Caco-2 (cell line): Measurements from ENCODE around the gene KTI12. TPM values are rescaled to one million over a fixed set of nuclear protein-coding genes. Genes with fewer than 3 reads are reported as not detected.

Experiments
- BruUV-seq: library from RNA; stranded (reverse); fragments of 400-500 nt; replicated peaks from 2 replicates; lab custom pipeline; 2021; lab: Mats Ljungman, UMichigan
- CTCF ChIA-PET: fragments of 300-600 bp; sonication (Branson Sonifier 250); formaldehyde crosslinking; loops from one replicate; lab custom pipeline; 2022; ENCODE audit warnings: antibody characterized with exemption; lab: Charles Lee
- POLR2A ChIA-PET: fragments of 300-600 bp; sonication (Branson Sonifier 250); formaldehyde crosslinking; loops from one replicate; lab custom pipeline; 2022; ENCODE audit warnings: antibody characterized with exemption; lab: Charles Lee
- DNase-seq, 2 experiments: peaks; one replicate each; pipeline versions ENCODE4 v3.0.0 to v3.0.0-alpha.2; 2020 to 2022
- H3K27me3 ChIP-seq: replicated peaks from 2 replicates; pipeline ENCODE4 v1.6.0; 2011; ENCODE audit warnings: low read length; ENCODE audit not compliant: control insufficient read depth, insufficient read depth
- H3K36me3 ChIP-seq: 2 replicates; pipeline ENCODE4 v1.5.1; 2011; ENCODE audit warnings: low read length; ENCODE audit not compliant: control insufficient read depth, insufficient read depth
- H3K4me1 ChIP-seq: fragments of 250-450 bp; sonication (Bioruptor Pico); 2 replicates; pipeline ENCODE4 v1.5.1; 2020; ENCODE audit warnings: mild to moderate bottlenecking
- H3K4me3 ChIP-seq: 2 replicates; pipeline ENCODE4 v1.5.1; 2011; ENCODE audit warnings: low read depth, mild to moderate bottlenecking, control low read depth, low read length
- H3K9me3 ChIP-seq: fragments of 250-450 bp; sonication (Bioruptor Pico); 2 replicates; pipeline ENCODE4 v1.5.1; 2020; ENCODE audit warnings: mild to moderate bottlenecking, moderate library complexity
- H3K27ac Mint-ChIP-seq: one replicate; pipeline ENCODE4 v1.8.0; 2022; ENCODE audit warnings: mixed read lengths; ENCODE audit not compliant: unreplicated experiment
- H3K27me3 Mint-ChIP-seq: one replicate; pipeline ENCODE4 v1.8.0; 2022; ENCODE audit warnings: mixed read lengths; ENCODE audit not compliant: insufficient read depth, unreplicated experiment
- H3K36me3 Mint-ChIP-seq: one replicate; pipeline ENCODE4 v1.8.0; 2022; ENCODE audit warnings: mild to moderate bottlenecking, mixed read lengths; ENCODE audit not compliant: insufficient read depth, unreplicated experiment
- H3K4me1 Mint-ChIP-seq: one replicate; pipeline ENCODE4 v1.8.0; 2022; ENCODE audit warnings: low read depth, mixed read lengths; ENCODE audit not compliant: unreplicated experiment
- H3K4me3 Mint-ChIP-seq: one replicate; pipeline ENCODE4 v1.8.0; 2022; ENCODE audit warnings: mild to moderate bottlenecking, moderate library complexity, mixed read lengths; ENCODE audit not compliant: unreplicated experiment
- H3K9me3 Mint-ChIP-seq: one replicate; pipeline ENCODE4 v1.8.0; 2022; ENCODE audit warnings: mixed read lengths; ENCODE audit not compliant: unreplicated experiment
- intact Hi-C: fragments of 100-400 bp; cut with micrococcal nuclease; formaldehyde crosslinking; loops from one replicate; pipeline ENCODE4 v1.10.0; 2022; ENCODE audit not compliant: unreplicated experiment
- total RNA-seq: library from RNA; stranded (reverse); gene quantifications from 2 replicates; pipeline ENCODE4 v1.2.3, GENCODE V29; 2022
- TF ChIP-seq, protein P1 (sequence below), 2 experiments: fragments of 200-600 bp in 1 of 2; IDR thresholded peaks; 1 replicate in 1 of 2; 2 replicates in 1 of 2; pipeline versions ENCODE4 v1.5.1 to v1.8.0; 2011 to 2022; ENCODE audit warnings: antibody characterized with exemption in 1 of 2, control low read depth in 1 of 2, inconsistent platforms in 1 of 2, low read depth in 1 of 2, low read length in 1 of 2, mild to moderate bottlenecking in 1 of 2, moderate library complexity in 1 of 2; ENCODE audit not compliant: insufficient read depth in 1 of 2, severe bottlenecking in 1 of 2, unreplicated experiment in 1 of 2

KTI12 gene
- total RNA-seq, 1 experiment from 2014 or later = 11.8 TPM

DNA sequence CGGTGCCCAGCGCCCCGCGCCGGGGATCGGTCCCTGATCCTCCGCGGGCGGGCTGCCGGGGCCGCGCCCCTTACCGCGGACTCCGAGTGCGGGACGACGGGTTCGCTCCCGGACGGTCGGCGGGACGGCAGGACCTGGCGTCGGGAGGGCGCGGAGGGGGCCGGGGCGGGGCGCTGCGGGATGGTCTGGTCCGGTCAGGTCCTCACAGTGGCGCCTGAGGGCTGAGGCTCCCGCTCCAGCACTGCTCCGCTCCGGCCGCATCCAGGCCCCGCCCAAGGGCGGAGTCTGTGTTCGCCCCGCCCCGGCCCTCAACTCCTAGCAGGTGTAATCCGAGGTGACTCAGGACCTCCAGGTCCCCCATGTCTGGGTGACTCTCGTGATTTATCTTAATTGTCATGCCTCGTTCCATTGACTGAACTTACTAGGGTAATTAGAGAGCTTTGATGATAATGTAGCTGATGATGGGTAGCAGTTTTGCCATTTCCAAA is 43.1 kb downstream of the KTI12 start, which contains the start of gene RAB3B:
Gene RAB3B (minus strand): TSS at position 223 of the 488 bp plus-strand sequence. CDS start 13,583 bp downstream, outside the sequence.
- H3K4me3 Mint-ChIP-seq = peak within 1 kb of the TSS; percentile 65
- no peaks in the 10 kb centered on the region for H3K27me3 Mint-ChIP-seq
- BruUV-seq = no TSS peak

DNA sequence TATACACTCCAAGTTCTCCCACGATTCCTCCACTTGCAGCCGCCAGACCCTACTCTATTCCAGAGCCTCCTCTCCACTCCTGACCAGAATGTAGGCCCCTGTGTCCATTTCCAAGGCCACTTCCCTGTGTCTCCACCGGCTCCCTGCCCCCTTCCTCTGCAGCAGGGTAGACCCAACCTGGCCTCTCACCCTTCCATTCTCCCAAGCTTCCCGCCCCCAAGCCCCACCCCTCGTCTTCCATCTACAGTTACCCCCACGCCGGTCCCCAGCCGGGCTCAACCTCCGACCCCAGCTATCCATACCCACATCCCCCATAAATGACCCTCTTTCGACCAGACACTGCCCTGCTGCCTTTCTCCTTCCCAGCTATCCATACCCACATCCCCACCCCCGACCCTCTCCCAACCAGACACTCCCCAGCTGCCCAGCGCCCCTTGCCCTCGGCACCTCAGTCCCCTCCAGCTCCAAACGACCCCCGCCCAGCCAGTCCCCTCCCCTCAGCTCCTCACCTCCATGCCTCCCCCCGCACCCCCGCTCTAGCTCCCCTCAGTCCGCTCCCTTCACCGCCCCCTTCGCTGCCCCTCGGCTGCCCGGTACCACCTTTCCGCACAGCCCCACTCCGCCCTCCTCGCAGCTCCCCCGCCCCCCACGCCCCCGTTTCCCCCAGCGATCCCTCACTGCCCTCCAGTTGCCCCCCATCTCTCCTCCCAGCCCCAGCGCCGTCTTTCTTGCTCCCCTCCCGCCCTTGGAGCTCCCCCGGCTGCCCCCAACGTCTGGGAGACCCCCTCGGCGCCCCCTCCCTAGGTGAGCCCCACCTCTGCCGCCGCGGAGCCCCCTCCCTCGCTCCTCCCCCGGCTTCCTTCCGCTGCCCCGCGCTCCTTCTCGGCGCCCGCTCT is 43.8 kb downstream of the KTI12 start:
- Mint-ChIP-seq H3K4me3 (peak overlapping the region; percentile 65), H3K27me3 (no peaks in the 10 kb centered on the region), H3K9me3 (no peaks in the 10 kb centered on the region), H3K27ac (no peak overlapping the region), H3K4me1 (peaks cover 16% of the 10 kb centered on the region), H3K36me3 (no peaks in the 10 kb centered on the region)
- Histone ChIP-seq H3K27me3 (no peaks in the 10 kb centered on the region), H3K9me3 (no peaks in the 10 kb centered on the region), H3K4me3 (peak overlapping the region; percentile 59), H3K4me1 (no peaks in the 10 kb centered on the region), H3K36me3 (no peaks in the 10 kb centered on the region)
- CTCF ChIA-PET = interaction anchor here (0.6 kb wide), 1 partner anchor 82 kb away, joined by 4 read pairs; no protein-coding TSS in a partner anchor
- TF ChIP-seq, protein P1, sequence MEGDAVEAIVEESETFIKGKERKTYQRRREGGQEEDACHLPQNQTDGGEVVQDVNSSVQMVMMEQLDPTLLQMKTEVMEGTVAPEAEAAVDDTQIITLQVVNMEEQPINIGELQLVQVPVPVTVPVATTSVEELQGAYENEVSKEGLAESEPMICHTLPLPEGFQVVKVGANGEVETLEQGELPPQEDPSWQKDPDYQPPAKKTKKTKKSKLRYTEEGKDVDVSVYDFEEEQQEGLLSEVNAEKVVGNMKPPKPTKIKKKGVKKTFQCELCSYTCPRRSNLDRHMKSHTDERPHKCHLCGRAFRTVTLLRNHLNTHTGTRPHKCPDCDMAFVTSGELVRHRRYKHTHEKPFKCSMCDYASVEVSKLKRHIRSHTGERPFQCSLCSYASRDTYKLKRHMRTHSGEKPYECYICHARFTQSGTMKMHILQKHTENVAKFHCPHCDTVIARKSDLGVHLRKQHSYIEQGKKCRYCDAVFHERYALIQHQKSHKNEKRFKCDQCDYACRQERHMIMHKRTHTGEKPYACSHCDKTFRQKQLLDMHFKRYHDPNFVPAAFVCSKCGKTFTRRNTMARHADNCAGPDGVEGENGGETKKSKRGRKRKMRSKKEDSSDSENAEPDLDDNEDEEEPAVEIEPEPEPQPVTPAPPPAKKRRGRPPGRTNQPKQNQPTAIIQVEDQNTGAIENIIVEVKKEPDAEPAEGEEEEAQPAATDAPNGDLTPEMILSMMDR (IDR thresholded peaks at IDR 0.05; ENCODE audit: insufficient read depth in 1 of 2, low read depth in 1 of 2, low read length in 1 of 2, severe bottlenecking in 1 of 2, unreplicated experiment in 1 of 2) = no peak
- no TSS peak for BruUV-seq
- intact Hi-C loops = no loop called here
- no peak for DNase-seq
- POLR2A ChIA-PET = no interaction called here

More for the DNA sequence above, 43.1 kb downstream of the KTI12 start, which contains the start of gene RAB3B:
- no peaks in the 10 kb centered on the region for H3K27me3 ChIP-seq
- H3K9me3 ChIP-seq = no peaks in the 10 kb centered on the region
- Mint-ChIP-seq H3K27ac (peak within 1 kb of the TSS; percentile 26), H3K4me1 (peaks cover 16% of the 10 kb centered on the region), H3K36me3 (no peaks in the 10 kb centered on the region), H3K9me3 (no peaks in the 10 kb centered on the region)
- ChIA-PET POLR2A (no interaction called here), CTCF (no interaction called here)
- no peaks in the 10 kb centered on the region for H3K4me1 ChIP-seq
- TF ChIP-seq, protein P1 (IDR thresholded peaks at IDR 0.05; ENCODE audit: insufficient read depth in 1 of 2, low read depth in 1 of 2, low read length in 1 of 2, severe bottlenecking in 1 of 2, unreplicated experiment in 1 of 2) = no peak
- no peaks in the 10 kb centered on the region for H3K36me3 ChIP-seq
- peak; percentile 85 to 90 for DNase-seq
- peak within 1 kb of the TSS; percentile 59 for H3K4me3 ChIP-seq
- intact Hi-C loops = no loop called here

DNA sequence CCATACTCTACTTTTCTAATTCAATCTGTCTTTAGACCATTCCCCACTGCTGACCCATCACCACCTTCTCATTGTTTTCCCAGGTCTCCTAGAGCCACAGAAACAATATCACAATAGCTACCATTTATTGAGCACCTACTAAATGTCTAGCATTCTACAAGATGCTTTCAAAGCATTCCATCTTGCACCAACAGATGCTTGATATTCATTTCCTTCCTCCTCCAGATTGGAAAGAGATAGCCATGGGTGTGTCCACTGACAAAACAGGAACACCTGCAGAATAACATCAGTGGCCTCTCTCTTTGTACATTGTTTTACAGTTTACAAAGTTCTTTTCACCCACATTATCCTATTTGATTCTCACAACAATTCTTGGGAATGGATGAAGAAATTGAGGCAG is 45.4 kb downstream of the KTI12 start:
- Mint-ChIP-seq H3K4me3 (no peak overlapping the region), H3K4me1 (peaks cover 16% of the 10 kb centered on the region), H3K27me3 (no peaks in the 10 kb centered on the region), H3K27ac (no peak overlapping the region), H3K9me3 (no peaks in the 10 kb centered on the region), H3K36me3 (no peaks in the 10 kb centered on the region)
- Histone ChIP-seq H3K9me3 (no peaks in the 10 kb centered on the region), H3K36me3 (no peaks in the 10 kb centered on the region), H3K4me1 (no peaks in the 10 kb centered on the region), H3K27me3 (no peaks in the 10 kb centered on the region), H3K4me3 (no peak overlapping the region)
- TF ChIP-seq, protein P1 (IDR thresholded peaks at IDR 0.05; ENCODE audit: insufficient read depth in 1 of 2, low read depth in 1 of 2, low read length in 1 of 2, severe bottlenecking in 1 of 2, unreplicated experiment in 1 of 2) = no peak
- no TSS peak for BruUV-seq
- intact Hi-C loops = no loop called here
- no peak for DNase-seq
- ChIA-PET POLR2A (interaction anchor here (0.5 kb wide), 1 partner anchor 700 kb away, joined by 5 read pairs; no protein-coding TSS in a partner anchor), CTCF (interaction anchor here (0.6 kb wide), 1 partner anchor 103 kb away, joined by 5 read pairs; no protein-coding TSS in a partner anchor)
